GM20000 (cell line): ENCODE data around the gene ZNF585A.

Source experiments
- DNase-seq: peaks from one replicate; pipeline ENCODE4 v3.0.0; 2012; ENCODE audit warnings: low spot score
- TF ChIP-seq, protein P1 (sequence below): IDR thresholded peaks from 2 replicates; pipeline ENCODE4 v1.5.1; 2012; ENCODE audit warnings: mild to moderate bottlenecking, control low read depth; ENCODE audit errors: extremely low read depth, missing control alignments

The ZNF585A gene

DNA sequence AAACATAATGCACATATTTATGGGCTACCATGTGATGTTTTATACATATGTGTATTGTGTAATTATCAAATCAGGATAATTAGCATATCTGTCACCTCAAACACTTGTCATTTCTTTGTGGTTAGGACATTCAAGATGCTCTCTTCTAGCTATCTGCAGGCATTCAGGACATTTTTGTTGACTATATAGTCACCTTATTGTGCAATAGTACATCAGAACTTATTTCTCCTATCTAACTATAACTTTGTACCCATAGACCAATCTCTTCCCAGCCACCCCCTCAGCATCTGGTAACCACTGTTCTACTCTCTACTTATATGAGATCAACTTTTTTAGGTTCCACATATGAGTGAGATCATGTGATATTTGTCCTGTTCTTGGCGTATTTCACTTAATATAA is 73.9 kb downstream of the ZNF585A start:
- TF ChIP-seq, protein P1, sequence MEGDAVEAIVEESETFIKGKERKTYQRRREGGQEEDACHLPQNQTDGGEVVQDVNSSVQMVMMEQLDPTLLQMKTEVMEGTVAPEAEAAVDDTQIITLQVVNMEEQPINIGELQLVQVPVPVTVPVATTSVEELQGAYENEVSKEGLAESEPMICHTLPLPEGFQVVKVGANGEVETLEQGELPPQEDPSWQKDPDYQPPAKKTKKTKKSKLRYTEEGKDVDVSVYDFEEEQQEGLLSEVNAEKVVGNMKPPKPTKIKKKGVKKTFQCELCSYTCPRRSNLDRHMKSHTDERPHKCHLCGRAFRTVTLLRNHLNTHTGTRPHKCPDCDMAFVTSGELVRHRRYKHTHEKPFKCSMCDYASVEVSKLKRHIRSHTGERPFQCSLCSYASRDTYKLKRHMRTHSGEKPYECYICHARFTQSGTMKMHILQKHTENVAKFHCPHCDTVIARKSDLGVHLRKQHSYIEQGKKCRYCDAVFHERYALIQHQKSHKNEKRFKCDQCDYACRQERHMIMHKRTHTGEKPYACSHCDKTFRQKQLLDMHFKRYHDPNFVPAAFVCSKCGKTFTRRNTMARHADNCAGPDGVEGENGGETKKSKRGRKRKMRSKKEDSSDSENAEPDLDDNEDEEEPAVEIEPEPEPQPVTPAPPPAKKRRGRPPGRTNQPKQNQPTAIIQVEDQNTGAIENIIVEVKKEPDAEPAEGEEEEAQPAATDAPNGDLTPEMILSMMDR: no peak
- DNase-seq: no peak

- TF ChIP-seq, protein P1: no peak
- no peak for DNase-seq
These were observed 76.6 kb downstream of the ZNF585A start for GRCh38 chr19:37095859-37096258.
